Vagina (tissue), 2 donors: ENCODE measurements around the gene UNC5B. TPM values are rescaled to one million over a fixed set of nuclear protein-coding genes. Genes with fewer than 3 reads are reported as not detected.
A peak's percentile ranks its signal among the peaks of the same experiment; 100 is the strongest.

Experiments
- DNase-seq, 2 donors: peaks; one replicate each; pipeline ENCODE4 v3.0.0-alpha.2; 2017; ENCODE audit errors: extremely low spot score in 2 of 2
- H3K27ac ChIP-seq: fragments of 200-600 bp; sonication (generic); one replicate; pipeline ENCODE4 v1.5.1; 2019
- H3K27me3 ChIP-seq: fragments of 200-600 bp; sonication (generic); one replicate; pipeline ENCODE4 v1.5.1; 2019
- H3K36me3 ChIP-seq, 2 donors: fragments of 200-600 bp; sonication (generic); one replicate each; pipeline ENCODE4 v1.5.1; 2017 to 2019
- H3K4me1 ChIP-seq: fragments of 200-600 bp; sonication (generic); one replicate; pipeline ENCODE4 v1.5.1; 2019
- H3K4me3 ChIP-seq, 2 donors: fragments of 200-600 bp; sonication (generic); 1 replicate in 1 of 2; 2 replicates in 1 of 2; pipeline ENCODE4 v1.5.1; 2016 to 2019
- H3K9me3 ChIP-seq: fragments of 200-600 bp; sonication (generic); one replicate; pipeline ENCODE4 v1.5.1; 2019
- POLR2A ChIP-seq, 2 donors: fragments of 450-650 bp; IDR thresholded peaks; one replicate each; pipeline ENCODE4 v1.6.1; 2017; ENCODE audit warnings: antibody characterized with exemption in 2 of 2, mild to moderate bottlenecking in 2 of 2, moderate library complexity in 2 of 2
- POLR2AphosphoS5 ChIP-seq, 2 donors: sonication (generic); formaldehyde crosslinking; IDR thresholded peaks; one replicate each; pipeline ENCODE4 v1.9.0; 2017; ENCODE audit warnings: antibody characterized with exemption in 2 of 2, mild to moderate bottlenecking in 2 of 2, low read depth in 1 of 2; ENCODE audit not compliant: insufficient read depth in 1 of 2
- intact Hi-C: fragments of 100-400 bp; cut with DNase I; formaldehyde crosslinking; loops from one replicate; pipeline ENCODE4 v1.15.1; 2023
- total RNA-seq: library from RNA; depleted of rRNA; stranded (reverse); fragments of >200 nt; gene quantifications from one replicate; pipeline ENCODE4 v1.2.3, GENCODE V29; 2016
- TF ChIP-seq, protein P1 (sequence below), 3 experiments: fragments of 450-650 bp in 2 of 3; fragments of 200-600 bp in 1 of 3; sonication (generic) in 1 of 3; IDR thresholded peaks; one replicate each; pipeline ENCODE4 v1.5.1; 2017 to 2019; ENCODE audit warnings: antibody characterized with exemption in 3 of 3, mild to moderate bottlenecking in 2 of 3, moderate library complexity in 2 of 3

The UNC5B gene
- total RNA-seq, 1 donor from 2014 or later = 24.3 TPM

DNA sequence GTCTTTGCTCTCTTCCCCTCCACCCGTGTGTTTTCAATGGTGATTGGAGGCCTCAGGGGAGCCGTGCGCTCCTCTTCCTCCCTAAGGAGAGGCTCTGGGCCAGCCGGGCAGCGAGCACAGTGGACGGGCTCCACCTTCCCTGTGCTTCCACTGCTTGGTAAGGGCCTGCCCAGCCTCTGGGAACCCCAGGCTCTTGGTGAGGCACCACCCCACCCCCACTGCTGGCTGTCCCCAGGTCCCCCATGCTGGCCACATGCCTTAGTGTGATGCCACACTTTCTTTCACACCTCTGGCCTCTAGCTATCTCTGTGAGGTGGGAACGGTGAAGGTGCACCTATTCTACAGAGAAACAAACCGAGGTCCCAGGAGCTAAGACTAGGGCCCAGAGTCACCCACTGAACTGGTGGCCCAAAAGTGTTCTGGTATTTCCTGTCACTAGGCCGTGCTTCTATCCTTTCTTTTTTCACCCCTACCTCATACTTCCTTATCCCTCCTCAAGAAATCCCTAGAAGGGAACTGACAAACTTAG, 53.3 kb downstream of the UNC5B start:
- H3K9me3 ChIP-seq = no peaks in the 10 kb centered on the region
- H3K4me1 ChIP-seq = peaks cover 55% of the 10 kb centered on the region
- DNase-seq = no peak
- H3K36me3 ChIP-seq = no peaks in the 10 kb centered on the region
- TF ChIP-seq, protein P1, sequence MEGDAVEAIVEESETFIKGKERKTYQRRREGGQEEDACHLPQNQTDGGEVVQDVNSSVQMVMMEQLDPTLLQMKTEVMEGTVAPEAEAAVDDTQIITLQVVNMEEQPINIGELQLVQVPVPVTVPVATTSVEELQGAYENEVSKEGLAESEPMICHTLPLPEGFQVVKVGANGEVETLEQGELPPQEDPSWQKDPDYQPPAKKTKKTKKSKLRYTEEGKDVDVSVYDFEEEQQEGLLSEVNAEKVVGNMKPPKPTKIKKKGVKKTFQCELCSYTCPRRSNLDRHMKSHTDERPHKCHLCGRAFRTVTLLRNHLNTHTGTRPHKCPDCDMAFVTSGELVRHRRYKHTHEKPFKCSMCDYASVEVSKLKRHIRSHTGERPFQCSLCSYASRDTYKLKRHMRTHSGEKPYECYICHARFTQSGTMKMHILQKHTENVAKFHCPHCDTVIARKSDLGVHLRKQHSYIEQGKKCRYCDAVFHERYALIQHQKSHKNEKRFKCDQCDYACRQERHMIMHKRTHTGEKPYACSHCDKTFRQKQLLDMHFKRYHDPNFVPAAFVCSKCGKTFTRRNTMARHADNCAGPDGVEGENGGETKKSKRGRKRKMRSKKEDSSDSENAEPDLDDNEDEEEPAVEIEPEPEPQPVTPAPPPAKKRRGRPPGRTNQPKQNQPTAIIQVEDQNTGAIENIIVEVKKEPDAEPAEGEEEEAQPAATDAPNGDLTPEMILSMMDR (IDR thresholded peaks at IDR 0.05) = no peak
- TF ChIP-seq POLR2A (IDR thresholded peaks at IDR 0.05) (no peak), POLR2AphosphoS5 (IDR thresholded peaks at IDR 0.05; ENCODE audit: insufficient read depth in 1 of 2, low read depth in 1 of 2) (no peak)
- no peak overlapping the region for H3K4me3 ChIP-seq
- no peak overlapping the region for H3K27ac ChIP-seq
- no peaks in the 10 kb centered on the region for H3K27me3 ChIP-seq
- intact Hi-C loops = loop anchor here (10.0 kb wide), 1 partner anchor 51 kb away; the partner anchor contains the start of gene UNC5B

DNA sequence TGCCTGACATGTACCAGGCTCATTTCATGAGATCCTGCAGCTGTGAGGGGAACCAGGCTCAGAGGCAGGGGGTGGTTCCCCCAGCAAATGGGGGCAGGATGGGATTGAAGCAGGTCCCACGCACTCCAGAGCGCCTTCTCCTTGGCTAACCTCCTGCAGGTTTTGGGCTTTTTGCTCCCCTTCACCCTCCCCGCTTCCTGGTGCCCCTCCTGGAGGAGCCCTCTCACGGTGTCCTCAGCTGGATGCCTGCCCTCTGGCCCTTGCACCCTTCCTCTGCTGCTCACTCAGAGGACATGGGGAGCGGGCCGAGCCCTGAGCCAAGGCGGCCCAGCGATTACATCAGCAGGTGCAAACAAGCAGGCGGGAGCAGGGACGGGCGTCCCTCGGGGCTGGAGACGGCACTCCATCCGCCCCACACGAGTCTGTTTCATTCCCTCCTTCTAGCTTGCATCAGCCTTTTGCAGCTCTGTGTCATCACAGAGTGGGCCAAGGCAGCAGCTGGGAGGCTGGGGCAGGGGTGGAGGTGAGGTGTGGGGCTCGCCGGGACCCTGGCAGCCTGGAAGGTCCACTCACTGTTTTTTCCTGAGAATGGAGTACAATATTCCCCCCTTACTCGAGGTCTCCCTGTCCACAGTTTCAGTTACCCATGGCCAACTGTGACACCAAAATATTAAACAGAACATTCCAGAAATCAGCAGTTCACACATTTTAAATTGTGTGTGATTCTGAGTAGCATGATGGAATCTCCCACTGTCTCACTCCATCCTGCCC, 54.0 kb downstream of the UNC5B start:
- H3K9me3 ChIP-seq = no peaks in the 10 kb centered on the region
- H3K27ac ChIP-seq = no peak overlapping the region
- H3K36me3 ChIP-seq = no peaks in the 10 kb centered on the region
- H3K4me1 ChIP-seq = peaks cover 48% of the 10 kb centered on the region
- no peak overlapping the region for H3K4me3 ChIP-seq
- TF ChIP-seq, protein P1 (IDR thresholded peaks at IDR 0.05) = no peak
- no peak for TF ChIP-seq POLR2A (IDR thresholded peaks at IDR 0.05)
- TF ChIP-seq POLR2AphosphoS5 (IDR thresholded peaks at IDR 0.05; ENCODE audit: insufficient read depth in 1 of 2, low read depth in 1 of 2) = peak in 1 of 2 donors; percentile 68
- DNase-seq = no peak
- intact Hi-C loops = loop anchor here (10.0 kb wide), 1 partner anchor 52 kb away; the partner anchor contains the start of gene UNC5B
- H3K27me3 ChIP-seq = no peaks in the 10 kb centered on the region

DNA sequence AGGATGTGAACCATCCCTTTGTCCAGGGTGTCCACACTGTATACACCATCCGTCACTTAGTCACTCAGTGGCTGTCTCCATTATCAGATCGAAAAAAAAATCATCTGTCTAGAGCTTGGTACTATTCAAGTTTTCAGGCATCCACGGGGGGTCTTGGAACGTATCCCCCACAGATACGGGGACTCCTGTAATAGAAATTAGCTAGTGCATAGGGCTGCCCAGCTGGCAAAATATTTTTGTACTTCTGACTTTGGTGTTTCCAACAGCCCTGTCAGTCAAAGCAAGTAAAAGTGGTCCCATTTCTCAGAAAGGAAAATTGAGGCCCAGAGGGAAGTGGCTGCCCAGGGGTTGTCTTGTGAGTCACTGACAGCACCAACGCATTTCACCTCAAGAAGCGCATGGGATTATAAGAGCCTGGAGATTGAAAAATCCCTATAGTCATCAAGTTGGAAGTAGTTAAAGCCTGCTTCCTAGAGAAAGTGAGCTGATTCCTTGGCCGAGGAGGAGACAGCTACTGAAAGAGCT, 54.6 kb downstream of the UNC5B start:
- TF ChIP-seq, protein P1 (IDR thresholded peaks at IDR 0.05) = no peak
- no peak for TF ChIP-seq POLR2A (IDR thresholded peaks at IDR 0.05)
- TF ChIP-seq POLR2AphosphoS5 (IDR thresholded peaks at IDR 0.05; ENCODE audit: insufficient read depth in 1 of 2, low read depth in 1 of 2) = no peak
- intact Hi-C loops = loop anchor here (10.0 kb wide), 1 partner anchor 52 kb away; the partner anchor contains the start of gene UNC5B
- H3K36me3 ChIP-seq = no peaks in the 10 kb centered on the region
- no peak for DNase-seq
- no peaks in the 10 kb centered on the region for H3K9me3 ChIP-seq
- H3K27me3 ChIP-seq = no peaks in the 10 kb centered on the region
- peaks cover 42% of the 10 kb centered on the region for H3K4me1 ChIP-seq
- H3K27ac ChIP-seq = no peak overlapping the region
- H3K4me3 ChIP-seq = no peak overlapping the region

DNA sequence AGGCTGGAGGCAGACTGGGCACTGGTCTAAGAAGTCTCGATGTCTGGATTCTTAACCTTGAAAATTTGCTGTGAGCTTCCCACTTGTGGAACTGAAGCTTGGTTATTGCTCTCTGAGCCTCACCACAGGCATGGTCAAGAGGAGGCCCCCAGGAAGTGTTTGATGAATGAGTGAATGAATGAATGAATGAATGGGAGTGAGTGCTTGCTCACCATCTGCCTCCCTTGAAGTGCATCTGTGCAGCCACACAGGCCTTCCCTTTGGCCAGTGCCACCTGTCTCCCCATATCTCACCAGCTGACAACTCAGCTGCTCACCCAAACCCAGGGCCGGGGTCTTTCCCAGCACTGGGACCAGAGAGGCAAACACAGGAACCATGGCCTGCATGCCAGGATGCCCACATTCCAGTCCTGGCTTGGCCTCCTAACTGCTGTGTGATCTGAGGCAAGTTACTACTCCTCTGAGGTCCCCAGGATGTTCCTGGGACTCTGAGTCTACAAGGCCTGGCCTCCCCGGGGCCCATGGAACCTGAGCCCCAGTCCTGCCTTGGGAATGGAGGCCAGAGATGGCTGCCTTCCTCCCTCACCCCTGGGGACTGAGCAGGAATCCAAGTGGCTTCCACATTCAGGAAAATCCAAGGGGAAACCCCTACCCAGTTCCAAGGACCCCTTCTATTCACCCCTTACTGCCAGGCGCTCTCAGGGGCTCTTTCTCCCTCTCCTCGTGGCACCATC, 55.3 kb downstream of the UNC5B start:
- intact Hi-C loops = loop anchor here (10.0 kb wide), 1 partner anchor 53 kb away; the partner anchor contains the start of gene UNC5B
- H3K27ac ChIP-seq = no peak overlapping the region
- peaks cover 40% of the 10 kb centered on the region for H3K4me1 ChIP-seq
- no peaks in the 10 kb centered on the region for H3K9me3 ChIP-seq
- DNase-seq = no peak
- no peak overlapping the region for H3K4me3 ChIP-seq
- no peaks in the 10 kb centered on the region for H3K36me3 ChIP-seq
- TF ChIP-seq POLR2AphosphoS5 (IDR thresholded peaks at IDR 0.05; ENCODE audit: insufficient read depth in 1 of 2, low read depth in 1 of 2) (no peak), POLR2A (IDR thresholded peaks at IDR 0.05) (no peak)
- TF ChIP-seq, protein P1 (IDR thresholded peaks at IDR 0.05) = no peak
- no peaks in the 10 kb centered on the region for H3K27me3 ChIP-seq
